GM21515 (cell line): ENCODE results near the gene TRIM37.
"Not testable (repeated sequence)": the region's sequence is repeated elsewhere in the genome, so short reads cannot be mapped to it uniquely, and the experiment has no call there.

Experiments used
- ATAC-seq: cut with Tn5 transposase; IDR thresholded peaks from one replicate; pipeline ENCODE4 v1.9.1; 2021; ENCODE audit not compliant: unreplicated experiment

The TRIM37 gene

GRCh38 chr17:58997756-58998553 is 108.7 kb downstream of the TRIM37 start:
- ATAC-seq: no peak

- no peak for ATAC-seq
Measured at GRCh38 chr17:58996968-58997367, 109.7 kb downstream of the TRIM37 start.

- no peak for ATAC-seq
Measured at GRCh38 chr17:58995247-58995940, 111.3 kb downstream of the TRIM37 start.

GRCh38 chr17:58993311-58993710 is 113.4 kb downstream of the TRIM37 start:
- no peak for ATAC-seq

GRCh38 chr17:58991718-58992331 is 114.9 kb downstream of the TRIM37 start:
- no peak for ATAC-seq

GRCh38 chr17:58989629-58990028 is 117.1 kb downstream of the TRIM37 start:
- no peak for ATAC-seq

- no peak for ATAC-seq
Measured at GRCh38 chr17:58985971-58986370, 120.7 kb downstream of the TRIM37 start.

- no peak for ATAC-seq
Measured at GRCh38 chr17:58985367-58985766, 121.3 kb downstream of the TRIM37 start.

GRCh38 chr17:58982626-58983025 is 124.1 kb downstream of the TRIM37 start:
- ATAC-seq: no peak

- no peak for ATAC-seq
Measured at GRCh38 chr17:58980706-58981481, 125.8 kb downstream of the TRIM37 start.

- no peak for ATAC-seq
Measured at GRCh38 chr17:58976541-58976940, 130.1 kb downstream of the TRIM37 start.

GRCh38 chr17:58974354-58974753 is 132.3 kb downstream of the TRIM37 start:
- ATAC-seq: no peak

- ATAC-seq: no peak
Measured at GRCh38 chr17:58970609-58971450, 135.8 kb downstream of the TRIM37 start.

- no peak for ATAC-seq
Measured at GRCh38 chr17:58969612-58970011, 137.1 kb downstream of the TRIM37 start.

- no peak for ATAC-seq
Measured at GRCh38 chr17:58969156-58969555, 137.5 kb downstream of the TRIM37 start.

- ATAC-seq: no peak
Measured at GRCh38 chr17:58968426-58969061, 138.1 kb downstream of the TRIM37 start.

- no peak for ATAC-seq
Measured at GRCh38 chr17:58966208-58966607, 140.5 kb downstream of the TRIM37 start.

- no peak for ATAC-seq
Measured at GRCh38 chr17:58965221-58965620, 141.5 kb downstream of the TRIM37 start.

- ATAC-seq: no peak
Measured at GRCh38 chr17:58960068-58960467, 146.6 kb downstream of the TRIM37 start.

GRCh38 chr17:58957725-58958073 is 149.0 kb downstream of the TRIM37 start:
- not testable (repeated sequence) for ATAC-seq
